Stimulated activated CD4-positive, alpha-beta T cell treated with anti-CD3 and anti-CD28 coated beads, Interleukin-12 subunit alpha, Interleukin-12 subunit beta, amount 100 ng/mL, for 4 hours (primary cell): ENCODE results near the gene VSIG2.
"Not testable (repeated sequence)": the region's sequence is repeated elsewhere in the genome, so short reads cannot be mapped to it uniquely, and the experiment has no call there.

Source experiments
- DNase-seq: peaks from one replicate; pipeline ENCODE4 v3.0.0-alpha.2; 2020

The VSIG2 gene

GRCh38 chr11:124751741-124752470 lies at the start of gene VSIG2:
Gene VSIG2 (minus strand): TSS chr11:124752255. CDS start chr11:124752137, 118 bp downstream.
- no peak for DNase-seq

- DNase-seq = no peak
Observed at GRCh38 chr11:124801014-124801413, 49.0 kb upstream of the VSIG2 start.

GRCh38 chr11:124800226-124800929 lies 48.3 kb upstream of the VSIG2 start, which contains the start of gene MSANTD2:
Gene MSANTD2 (minus strand): TSS chr11:124800406. CDS start chr11:124800380, 26 bp downstream.
- DNase-seq = peak; percentile 77

GRCh38 chr11:124799348-124800225 lies 47.5 kb upstream of the VSIG2 start:
- DNase-seq = peak; percentile 34

GRCh38 chr11:124798991-124799347 lies 46.9 kb upstream of the VSIG2 start:
- DNase-seq = no peak

GRCh38 chr11:124796312-124796711 lies 44.3 kb upstream of the VSIG2 start:
- no peak for DNase-seq

GRCh38 chr11:124793466-124794278 lies 41.6 kb upstream of the VSIG2 start:
- no peak for DNase-seq

GRCh38 chr11:124791626-124792341 lies 39.7 kb upstream of the VSIG2 start:
- DNase-seq = no peak

GRCh38 chr11:124788521-124788920 lies 36.5 kb upstream of the VSIG2 start:
- no peak for DNase-seq

- no peak for DNase-seq
Observed at GRCh38 chr11:124784051-124784450, 32.0 kb upstream of the VSIG2 start.

GRCh38 chr11:124783002-124783401 lies 30.9 kb upstream of the VSIG2 start:
- DNase-seq = no peak

- DNase-seq = no peak
Observed at GRCh38 chr11:124779568-124779967, 27.5 kb upstream of the VSIG2 start.

GRCh38 chr11:124778281-124778680 lies 26.2 kb upstream of the VSIG2 start:
- DNase-seq = no peak

- DNase-seq = no peak
Observed at GRCh38 chr11:124776865-124777645, 25.0 kb upstream of the VSIG2 start.

- DNase-seq = not testable (repeated sequence)
Observed at GRCh38 chr11:124770959-124771358, 18.9 kb upstream of the VSIG2 start.

GRCh38 chr11:124769806-124770774 lies 18.0 kb upstream of the VSIG2 start:
- no peak for DNase-seq

- DNase-seq = no peak
Observed at GRCh38 chr11:124768914-124769313, 16.9 kb upstream of the VSIG2 start.

- no peak for DNase-seq
Observed at GRCh38 chr11:124766156-124766555, 14.1 kb upstream of the VSIG2 start.

- peak; percentile 86 for DNase-seq
Observed at GRCh38 chr11:124763156-124763947, 11.3 kb upstream of the VSIG2 start.
